ENCODE measurements around the gene NMT1.
"Not testable (repeated sequence)": the region's sequence is repeated elsewhere in the genome, so short reads cannot be mapped to it uniquely, and the experiment has no call there.

The NMT1 gene

DNA sequence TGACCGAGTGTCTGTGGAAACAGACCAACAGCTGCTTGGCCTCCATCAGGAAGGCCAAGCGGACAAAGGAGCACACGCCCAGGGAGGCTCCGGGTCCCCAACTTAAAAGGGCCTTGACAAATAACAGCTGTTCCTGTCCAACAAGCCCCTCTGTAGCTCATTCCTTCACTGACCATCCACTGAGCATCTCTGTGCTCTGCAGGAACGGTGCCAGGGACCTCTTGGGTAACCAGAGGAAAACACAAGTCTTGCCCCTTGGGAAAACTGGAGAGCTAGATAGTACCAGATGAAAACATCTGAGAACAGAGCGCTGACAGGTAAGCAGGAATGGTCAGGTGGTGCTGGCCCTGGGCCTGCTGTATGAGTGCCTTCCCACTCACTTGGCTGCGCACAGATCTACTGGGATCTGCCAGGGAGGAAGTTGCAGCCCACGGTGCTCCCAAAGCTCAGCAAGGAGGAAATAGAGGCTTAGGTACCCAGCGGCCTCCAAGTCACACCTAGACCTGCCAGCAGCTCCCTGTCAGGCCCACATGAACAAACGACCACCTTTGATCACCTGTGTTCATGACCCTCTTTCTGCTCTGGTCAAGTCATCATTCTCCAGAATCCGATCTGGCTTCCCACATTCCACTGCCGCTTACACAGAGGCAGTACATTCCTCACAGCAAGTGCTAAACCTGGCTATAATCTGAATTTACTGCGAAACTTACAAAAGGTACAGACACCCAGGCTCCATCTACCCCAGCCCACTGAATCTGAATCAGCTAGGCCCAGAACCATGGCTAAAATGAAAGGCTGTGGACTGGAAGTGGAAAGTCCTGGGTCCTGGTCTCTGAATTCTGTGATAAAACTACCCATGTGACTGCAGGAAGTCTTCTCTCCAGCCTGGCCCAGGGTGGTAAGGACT is 22.1 kb upstream of the NMT1 start:
- no peak for DNase-seq (ENCODE audit: low spot score)

DNA sequence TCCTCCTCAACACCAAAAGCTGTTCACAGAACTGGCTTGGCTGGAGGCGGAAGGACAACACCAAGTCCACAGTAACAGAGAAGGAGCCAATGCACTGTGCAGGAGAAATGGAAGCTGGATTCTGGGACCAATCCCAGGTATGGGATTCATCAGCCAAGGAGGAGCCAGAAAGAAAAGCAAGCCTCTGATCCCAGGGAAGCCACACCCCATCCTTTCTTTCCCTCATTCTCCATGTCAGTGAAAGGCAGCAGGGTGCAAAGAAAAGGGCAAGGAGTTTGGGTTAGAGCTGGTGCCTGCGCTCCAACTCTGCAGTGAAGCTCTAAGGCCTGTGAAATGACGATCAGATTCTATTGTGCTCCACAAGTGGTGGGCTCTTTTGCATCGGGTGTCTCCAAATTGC is 20.7 kb upstream of the NMT1 start:
- no peak for DNase-seq (ENCODE audit: low spot score)

DNA sequence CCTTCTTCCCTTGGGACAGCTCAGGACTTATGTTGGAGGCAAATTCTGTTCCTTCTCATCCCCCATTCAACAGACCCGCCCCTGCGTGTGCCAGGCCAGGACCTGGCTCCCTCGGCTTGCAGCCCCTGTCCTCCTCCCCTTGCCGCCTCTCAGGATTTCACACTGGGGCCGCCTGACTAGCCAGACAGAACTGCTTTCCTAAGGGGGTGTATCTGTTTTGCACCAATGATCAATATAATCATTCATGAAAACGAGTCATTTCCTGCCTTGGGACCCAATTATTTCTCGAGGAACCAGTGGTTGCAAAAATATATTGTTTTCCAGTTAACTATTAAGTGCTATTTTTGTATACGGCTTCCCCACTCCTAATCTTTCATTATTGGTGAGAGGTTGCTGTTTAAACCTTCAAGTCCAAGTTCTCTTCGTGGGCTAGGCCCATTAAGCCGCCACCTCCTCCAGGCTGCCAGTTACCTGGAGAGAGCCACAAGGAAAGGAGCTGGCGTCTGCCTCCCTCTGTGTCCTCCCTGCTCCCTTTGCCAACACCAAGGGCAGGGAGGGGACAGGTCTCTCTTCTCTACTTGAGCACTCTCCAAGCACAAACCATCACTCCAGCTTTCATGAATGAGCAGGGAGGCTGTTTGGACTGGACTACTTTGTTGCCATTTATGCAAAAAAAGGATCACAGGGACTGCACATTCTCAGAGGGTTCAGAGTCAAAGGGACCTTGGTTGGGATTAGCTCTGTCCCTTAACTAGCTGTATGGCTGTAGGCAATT is 18.6 kb upstream of the NMT1 start:
- no peak for DNase-seq (ENCODE audit: low spot score)

GRCh38 chr17:45043813-45044540 is 17.1 kb upstream of the NMT1 start:
- DNase-seq (ENCODE audit: low spot score): no peak

DNA sequence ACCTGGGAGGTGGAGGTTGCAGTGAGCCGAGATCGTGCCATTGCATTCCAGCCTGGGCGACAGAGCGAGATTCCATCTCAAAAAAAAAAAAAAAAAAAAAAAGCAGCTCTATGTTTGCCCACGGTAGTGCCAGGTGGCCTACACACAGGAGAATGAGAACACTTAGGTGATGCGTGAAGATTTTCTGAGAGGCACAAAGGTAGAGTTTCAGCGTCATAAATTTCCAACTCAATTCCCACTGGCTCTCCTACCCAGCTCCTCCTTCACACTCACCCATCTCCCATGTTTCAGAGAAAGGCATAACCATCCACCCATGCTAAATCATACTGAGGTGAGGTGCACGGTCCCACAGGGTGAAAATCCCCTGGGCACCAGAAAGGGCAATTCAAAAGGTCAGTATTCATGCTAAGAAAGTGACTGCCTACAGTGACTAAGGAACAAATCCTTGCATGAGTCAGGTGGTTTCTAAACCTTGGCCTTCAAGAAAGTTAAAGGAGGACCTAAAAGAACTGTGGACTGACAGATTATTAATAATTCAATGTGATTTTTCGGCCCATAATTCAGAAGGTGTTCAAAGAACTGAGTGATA is 14.5 kb upstream of the NMT1 start:
- no peak for DNase-seq (ENCODE audit: low spot score)

DNA sequence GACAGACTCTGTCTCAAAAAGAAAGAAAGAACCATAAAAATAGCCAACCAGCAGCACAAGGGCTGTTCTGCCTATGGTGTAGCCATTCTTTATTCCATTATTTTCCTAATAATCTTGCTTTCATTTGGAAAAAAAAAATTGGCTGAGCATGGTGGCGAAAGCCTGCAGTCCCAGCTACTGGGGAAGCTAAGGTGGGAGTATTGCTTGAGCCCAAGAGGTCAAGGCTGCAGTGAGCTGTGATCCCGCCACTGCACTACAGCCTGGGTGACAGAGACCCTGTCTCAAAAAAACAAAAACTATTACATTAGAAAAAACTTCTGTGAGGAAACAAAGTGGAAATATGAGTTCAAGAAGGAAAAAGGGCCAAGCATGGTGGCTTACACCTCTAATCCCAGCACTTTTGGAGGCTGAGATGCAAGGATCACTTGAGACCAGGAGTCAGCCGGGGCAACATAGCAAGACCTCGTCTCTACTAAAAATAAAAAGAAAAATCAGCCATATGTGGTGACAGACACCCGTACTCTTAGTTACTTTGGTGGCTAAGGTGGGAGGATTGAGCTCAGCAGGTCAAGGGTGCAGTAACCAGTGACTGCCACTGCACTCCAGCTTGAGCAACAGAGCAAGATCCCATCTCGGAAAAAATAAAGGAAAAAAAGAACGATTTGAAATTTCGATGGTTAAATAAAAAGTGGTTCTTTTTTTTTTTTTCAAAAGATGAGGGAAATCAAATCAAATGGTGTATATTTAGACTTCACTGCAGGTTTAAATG is 12.1 kb upstream of the NMT1 start:
- DNase-seq (ENCODE audit: low spot score): no peak

GRCh38 chr17:45050481-45051059 is 10.5 kb upstream of the NMT1 start:
- no peak for DNase-seq (ENCODE audit: low spot score)

GRCh38 chr17:45051060-45051719 is 9.9 kb upstream of the NMT1 start, which contains the start of gene DCAKD:
Gene DCAKD, minus strand, starts transcription at chr17:45051632. Its CDS starts 16,747 bp downstream, at chr17:45034885.
- peak; percentile 93 for DNase-seq (ENCODE audit: low spot score)

- DNase-seq (ENCODE audit: low spot score): not testable (repeated sequence)
Observed at GRCh38 chr17:45051720-45052051, 9.4 kb upstream of the NMT1 start.

- peak; percentile 29 for DNase-seq (ENCODE audit: low spot score)
Observed at GRCh38 chr17:45052052-45052772, 8.9 kb upstream of the NMT1 start.

DNA sequence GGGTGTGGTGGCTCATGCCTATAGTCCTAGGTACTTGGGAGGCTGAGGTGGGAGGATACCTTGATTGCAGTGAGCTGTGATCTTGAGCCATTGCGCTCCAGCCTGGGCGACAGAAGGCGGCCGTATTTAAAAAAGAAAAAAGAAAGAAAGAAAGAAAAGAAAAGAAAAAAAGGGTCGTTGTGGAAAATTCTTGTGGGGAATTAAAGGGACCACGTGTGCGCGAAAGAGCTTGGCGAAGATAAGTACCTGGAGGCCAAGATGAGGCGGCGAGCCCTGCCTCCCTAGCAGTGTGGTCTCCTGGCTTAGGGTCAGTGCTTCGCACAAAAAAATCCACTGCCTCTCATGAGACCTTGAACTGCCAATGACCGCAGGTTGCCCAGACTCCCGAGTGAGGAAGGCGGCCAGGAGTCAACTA is 728 bp upstream of the NMT1 start:
- no peak for DNase-seq (ENCODE audit: low spot score)

GRCh38 chr17:45061606-45062205 is 589 bp downstream of the NMT1 start:
- no peak for DNase-seq (ENCODE audit: low spot score)

GRCh38 chr17:45063198-45063597 is 2.1 kb downstream of the NMT1 start:
- DNase-seq (ENCODE audit: low spot score): no peak

DNA sequence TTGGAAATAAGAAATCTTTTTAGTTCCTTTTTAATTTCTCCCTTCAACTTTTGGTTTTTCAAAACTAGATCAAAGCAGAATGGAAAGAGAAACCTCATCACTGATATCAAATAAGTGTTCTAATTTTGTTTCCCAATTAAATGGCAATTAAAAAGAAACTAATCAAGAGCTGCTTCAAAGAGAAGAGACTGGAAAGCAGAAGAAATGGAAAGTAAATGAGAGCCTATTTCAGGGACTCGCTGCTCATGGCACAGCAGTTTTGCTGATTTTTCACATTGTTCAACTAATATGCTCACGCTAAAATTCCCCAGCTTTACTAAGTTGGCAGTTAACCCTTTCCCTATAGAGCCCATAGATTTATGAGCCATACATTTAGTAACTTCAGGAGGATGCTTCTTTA is 6.5 kb downstream of the NMT1 start:
- DNase-seq (ENCODE audit: low spot score): no peak

DNA sequence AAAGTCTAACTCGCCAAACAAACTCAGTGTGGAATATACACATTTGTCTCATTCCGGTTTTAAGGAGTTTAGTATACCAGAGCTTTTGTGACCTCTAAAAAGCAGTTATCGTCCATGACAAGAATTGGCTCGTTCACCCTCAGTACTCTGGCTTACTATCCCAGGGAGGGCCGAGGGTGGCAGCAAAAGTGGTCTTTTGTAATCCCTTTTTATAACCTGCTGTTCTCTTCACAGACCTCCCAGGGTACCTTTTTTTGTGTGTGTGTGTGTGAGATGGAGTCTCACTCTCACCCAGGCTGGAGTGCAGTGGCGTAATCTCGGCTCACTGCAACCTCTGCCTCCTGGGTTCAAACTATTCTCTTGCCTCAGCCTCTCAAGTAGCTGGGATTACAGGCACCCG is 8.9 kb downstream of the NMT1 start:
- no peak for DNase-seq (ENCODE audit: low spot score)

- no peak for DNase-seq (ENCODE audit: low spot score)
Observed at GRCh38 chr17:45070809-45071208, 9.7 kb downstream of the NMT1 start.

DNA sequence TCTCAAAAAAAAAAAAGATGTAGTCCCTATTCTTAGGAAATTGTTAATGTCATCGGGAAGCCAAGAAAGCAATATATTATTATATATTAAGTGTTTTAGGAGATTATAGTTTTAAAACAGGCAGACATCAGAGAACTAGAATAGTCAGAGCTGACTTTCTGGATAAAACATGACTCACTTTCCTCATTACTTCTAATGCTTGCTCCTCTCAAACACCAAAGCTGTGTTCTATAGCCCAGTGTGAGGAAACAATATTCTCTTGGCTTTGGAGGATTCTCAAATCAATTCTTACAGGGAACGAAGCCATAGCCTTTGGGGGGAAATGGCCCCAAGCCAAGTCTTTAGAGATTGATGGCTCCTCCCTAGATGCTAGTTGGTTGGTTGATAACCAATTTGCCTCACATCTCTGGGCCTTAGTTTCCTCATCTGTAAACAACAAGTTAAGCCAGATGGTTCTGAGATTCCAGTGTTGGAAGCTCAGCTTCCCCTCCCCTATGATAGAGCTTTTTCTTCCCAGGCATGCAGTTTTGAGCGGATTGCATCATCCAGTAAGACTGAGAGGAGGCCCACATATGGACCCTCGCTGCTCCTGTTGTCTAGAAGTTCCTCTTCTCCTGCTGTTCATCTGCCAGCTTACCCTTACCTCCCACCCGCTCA is 12.4 kb downstream of the NMT1 start:
- DNase-seq (ENCODE audit: low spot score): no peak

DNA sequence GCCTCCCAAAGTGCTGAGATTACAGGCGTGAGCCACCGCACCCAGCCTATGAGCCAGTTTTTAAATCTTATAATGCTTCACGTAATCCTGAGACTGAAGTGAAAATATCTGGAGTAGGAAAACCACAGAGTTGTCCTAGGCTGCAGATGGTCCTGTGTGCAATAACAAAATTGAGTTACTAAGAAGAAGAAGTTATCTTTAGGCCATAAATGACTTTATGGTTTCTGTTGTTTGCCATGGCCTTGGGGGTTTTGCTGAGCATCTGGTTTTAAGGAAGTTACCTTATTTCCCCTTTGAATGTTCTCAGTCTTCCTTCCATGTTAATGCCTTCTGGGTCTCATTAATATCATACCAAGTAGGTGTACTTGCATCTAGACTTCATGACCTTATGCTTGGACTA is 16.5 kb downstream of the NMT1 start:
- DNase-seq (ENCODE audit: low spot score): no peak

Measured in globus pallidus (tissue), 1 donor.